Gastroesophageal sphincter (tissue), 3 donors: Measurements from ENCODE around the gene NR4A1.

Source experiments
- EP300 ChIP-seq: sonication (generic); formaldehyde crosslinking; IDR thresholded peaks from one replicate; pipeline ENCODE4 v1.6.1; 2017; ENCODE audit warnings: antibody characterized with exemption, mild to moderate bottlenecking
- POLR2A ChIP-seq, 2 donors: fragments of 450-650 bp; IDR thresholded peaks; one replicate each; pipeline ENCODE4 v1.6.1; 2017; ENCODE audit warnings: antibody characterized with exemption in 2 of 2, mild to moderate bottlenecking in 2 of 2, moderate library complexity in 1 of 2
- POLR2AphosphoS5 ChIP-seq: sonication (generic); formaldehyde crosslinking; IDR thresholded peaks from one replicate; pipeline ENCODE4 v1.6.1; 2017; ENCODE audit warnings: antibody characterized with exemption
- TF ChIP-seq, protein P1 (sequence below), 4 experiments: fragments of 200-600 bp in 2 of 4; fragments of 450-650 bp in 2 of 4; sonication (generic) in 1 of 4; IDR thresholded peaks; one replicate each; pipeline ENCODE4 v1.5.1; 2017 to 2019; ENCODE audit warnings: antibody characterized with exemption in 4 of 4, mild to moderate bottlenecking in 2 of 4, moderate library complexity in 2 of 4

- TF ChIP-seq, protein P1, sequence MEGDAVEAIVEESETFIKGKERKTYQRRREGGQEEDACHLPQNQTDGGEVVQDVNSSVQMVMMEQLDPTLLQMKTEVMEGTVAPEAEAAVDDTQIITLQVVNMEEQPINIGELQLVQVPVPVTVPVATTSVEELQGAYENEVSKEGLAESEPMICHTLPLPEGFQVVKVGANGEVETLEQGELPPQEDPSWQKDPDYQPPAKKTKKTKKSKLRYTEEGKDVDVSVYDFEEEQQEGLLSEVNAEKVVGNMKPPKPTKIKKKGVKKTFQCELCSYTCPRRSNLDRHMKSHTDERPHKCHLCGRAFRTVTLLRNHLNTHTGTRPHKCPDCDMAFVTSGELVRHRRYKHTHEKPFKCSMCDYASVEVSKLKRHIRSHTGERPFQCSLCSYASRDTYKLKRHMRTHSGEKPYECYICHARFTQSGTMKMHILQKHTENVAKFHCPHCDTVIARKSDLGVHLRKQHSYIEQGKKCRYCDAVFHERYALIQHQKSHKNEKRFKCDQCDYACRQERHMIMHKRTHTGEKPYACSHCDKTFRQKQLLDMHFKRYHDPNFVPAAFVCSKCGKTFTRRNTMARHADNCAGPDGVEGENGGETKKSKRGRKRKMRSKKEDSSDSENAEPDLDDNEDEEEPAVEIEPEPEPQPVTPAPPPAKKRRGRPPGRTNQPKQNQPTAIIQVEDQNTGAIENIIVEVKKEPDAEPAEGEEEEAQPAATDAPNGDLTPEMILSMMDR (IDR thresholded peaks at IDR 0.05), result no peak
- peak in 1 of 2 donors; percentile 28 for TF ChIP-seq POLR2A (IDR thresholded peaks at IDR 0.05)
- TF ChIP-seq POLR2AphosphoS5, result no peak
- peak; percentile 89 for TF ChIP-seq EP300
These were observed 7.6 kb upstream of the NR4A1 start for GRCh38 chr12:52043386-52044212.
